CD4-positive, alpha-beta T cell treated with Interleukin-17A for 4 hours (primary cell): ENCODE measurements around the gene PCSK6.
"Not testable (repeated sequence)": the region's sequence is repeated elsewhere in the genome, so short reads cannot be mapped to it uniquely, and the experiment has no call there.

ENCODE experiments used
- DNase-seq: peaks from one replicate; pipeline ENCODE4 v3.0.0-alpha.2; 2020; ENCODE audit warnings: mixed read lengths

PCSK6 gene

DNA sequence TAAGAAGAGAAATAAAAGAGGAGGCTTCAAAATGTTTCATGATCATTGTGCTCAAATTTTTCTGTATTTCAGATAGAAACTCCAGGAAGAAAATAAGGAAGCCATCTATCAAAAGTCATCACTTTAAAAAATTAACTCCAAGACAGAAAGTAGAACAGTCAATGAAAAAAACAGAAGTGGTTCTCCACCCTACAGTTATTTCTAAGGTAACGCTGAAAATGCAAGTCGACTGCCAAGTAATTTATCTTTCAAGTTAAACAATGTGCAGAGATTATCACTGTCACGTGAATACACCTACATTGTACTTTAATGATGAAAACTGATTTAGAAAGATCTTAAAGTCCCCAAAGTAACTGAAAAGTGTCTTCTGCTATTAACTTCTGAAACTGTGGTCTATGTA, 115.9 kb downstream of the PCSK6 start:
- no peak for DNase-seq

DNA sequence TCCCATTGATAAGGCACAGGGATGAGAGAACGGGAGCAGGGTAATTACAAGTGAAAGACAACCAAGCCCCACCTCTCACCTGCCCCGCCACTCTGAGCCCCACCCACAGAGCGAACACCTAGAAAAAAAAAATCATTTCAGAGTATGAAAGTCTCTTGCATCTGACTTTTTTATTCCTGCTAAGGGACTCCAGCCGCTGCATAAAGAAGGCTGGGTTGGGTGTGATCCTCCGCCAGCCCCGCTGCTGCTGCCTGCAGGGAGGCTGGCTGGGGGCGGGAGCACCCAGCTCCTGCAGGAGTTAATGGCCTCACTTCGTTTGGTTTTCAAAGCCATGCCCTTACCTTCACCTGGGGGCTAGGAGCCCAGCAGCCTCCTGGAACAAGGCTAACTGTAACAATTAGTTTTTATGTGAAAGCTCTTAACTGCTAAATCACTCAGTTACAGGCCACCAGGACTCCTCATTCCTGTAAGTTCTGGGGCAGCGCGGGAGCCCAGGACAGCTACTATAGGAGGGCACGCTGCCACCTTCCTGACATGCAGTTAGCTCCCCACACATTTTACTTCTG, 116.5 kb downstream of the PCSK6 start:
- no peak for DNase-seq

DNA sequence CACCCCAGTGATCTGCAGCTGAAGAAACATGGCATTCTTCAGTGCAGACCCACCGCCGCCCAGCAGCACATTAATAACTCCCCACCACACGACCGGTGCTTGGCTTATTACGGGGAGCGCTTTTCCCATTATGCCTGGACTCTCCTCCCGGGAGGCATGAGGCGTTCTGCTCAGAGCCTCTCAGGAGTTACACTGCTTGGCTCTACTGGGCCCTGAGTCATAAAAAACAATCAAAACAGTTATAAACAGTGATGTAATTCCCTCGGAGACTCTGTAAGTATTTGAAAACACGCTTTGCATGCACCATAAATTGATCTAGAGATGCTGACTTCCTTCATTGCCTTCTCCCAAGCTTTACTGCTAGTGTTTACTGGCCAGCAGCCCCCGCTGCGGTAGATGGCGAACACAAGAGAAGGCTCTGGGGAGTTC, 117.3 kb downstream of the PCSK6 start:
- DNase-seq = no peak

DNA sequence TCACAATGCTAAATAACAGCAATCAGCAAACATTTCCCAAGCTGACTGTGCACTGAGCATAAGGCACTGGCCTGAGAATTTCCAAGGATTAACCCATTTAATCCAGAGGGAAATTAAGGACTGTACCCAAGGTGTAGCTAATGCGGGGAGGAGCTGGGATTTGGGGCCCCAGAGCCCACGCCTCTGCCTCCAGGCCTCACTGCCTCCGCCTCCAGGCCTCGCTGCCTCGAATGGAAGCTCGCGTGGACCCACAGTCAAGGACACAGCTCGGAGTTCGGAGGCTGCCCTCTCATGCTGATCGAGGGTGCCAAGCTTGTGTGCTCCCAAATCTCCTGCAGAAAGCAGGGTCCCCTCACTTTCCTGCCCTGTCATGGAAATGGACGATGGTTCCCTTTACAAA, 118.0 kb downstream of the PCSK6 start:
- no peak for DNase-seq

DNA sequence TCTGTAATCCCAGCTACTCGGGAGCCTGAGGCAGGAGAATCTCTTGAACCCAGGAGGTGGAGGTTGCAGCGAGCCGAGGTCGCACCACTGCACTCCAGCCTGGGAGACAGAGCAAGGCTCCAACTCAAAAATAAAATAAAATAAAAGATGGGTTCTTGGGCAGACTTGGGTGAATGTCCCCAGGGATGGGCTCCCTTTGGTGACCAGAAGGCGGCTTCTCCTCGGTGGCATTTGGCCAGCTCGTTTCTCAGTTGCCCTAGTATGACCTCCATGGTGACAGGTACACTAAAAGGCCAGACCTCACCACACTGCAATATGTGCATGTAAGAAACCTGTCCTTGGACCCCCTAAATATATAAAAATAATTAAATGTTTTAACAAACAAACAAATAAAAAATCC, 118.4 kb downstream of the PCSK6 start:
- no peak for DNase-seq

DNA sequence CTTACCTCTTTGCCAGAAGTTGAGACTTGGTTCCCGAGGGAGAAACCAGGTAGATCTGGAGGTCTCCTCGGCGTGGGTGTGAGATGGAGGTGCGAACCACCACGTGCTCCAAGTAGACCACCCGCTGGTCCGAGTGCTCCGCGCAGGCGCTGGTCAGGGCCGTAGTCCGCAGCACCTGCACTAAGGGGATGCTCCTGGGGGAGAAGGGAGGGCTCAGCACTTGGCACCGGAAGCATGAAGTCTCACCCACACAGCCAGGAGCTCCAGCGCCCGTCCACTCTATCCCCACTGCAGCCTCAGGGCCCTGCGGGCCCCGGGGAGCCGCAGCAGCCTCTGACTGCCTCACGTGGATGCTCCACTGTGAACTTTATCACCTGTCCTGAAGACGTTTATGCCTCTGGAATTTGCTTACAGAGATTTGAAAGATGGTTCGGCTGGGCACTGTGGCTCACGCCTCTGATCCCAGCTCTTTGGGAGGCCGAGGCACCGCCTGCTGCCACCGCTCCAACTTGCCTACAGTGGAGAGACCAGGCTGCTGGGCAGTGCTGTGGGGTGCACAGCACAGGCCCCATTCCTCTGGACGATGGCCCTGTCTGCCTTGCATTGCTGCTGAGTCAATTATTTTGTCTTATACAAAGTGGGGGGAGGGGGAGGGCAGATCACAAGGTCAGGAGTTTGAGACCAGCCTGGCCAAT, 119.0 kb downstream of the PCSK6 start:
- DNase-seq = no peak

DNA sequence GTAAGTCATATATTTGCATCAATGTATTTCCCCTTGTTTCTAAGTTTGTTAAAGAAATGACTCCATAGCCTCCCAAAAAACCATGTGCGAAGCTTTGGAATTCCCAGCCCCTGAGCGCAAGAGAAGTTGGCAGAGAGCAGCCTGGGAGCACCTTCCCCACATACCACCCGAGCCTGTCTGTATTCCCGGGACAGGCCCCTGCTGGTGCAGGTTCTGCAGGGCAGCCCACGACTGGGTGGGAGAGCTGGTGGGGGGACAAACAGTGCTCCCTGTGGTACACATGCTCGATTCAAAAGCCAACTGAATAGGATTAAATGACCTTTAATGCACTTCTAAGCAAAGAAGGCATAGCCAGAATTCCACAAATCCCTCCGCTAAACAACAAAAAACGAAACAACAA, 119.8 kb downstream of the PCSK6 start:
- no peak for DNase-seq

DNA sequence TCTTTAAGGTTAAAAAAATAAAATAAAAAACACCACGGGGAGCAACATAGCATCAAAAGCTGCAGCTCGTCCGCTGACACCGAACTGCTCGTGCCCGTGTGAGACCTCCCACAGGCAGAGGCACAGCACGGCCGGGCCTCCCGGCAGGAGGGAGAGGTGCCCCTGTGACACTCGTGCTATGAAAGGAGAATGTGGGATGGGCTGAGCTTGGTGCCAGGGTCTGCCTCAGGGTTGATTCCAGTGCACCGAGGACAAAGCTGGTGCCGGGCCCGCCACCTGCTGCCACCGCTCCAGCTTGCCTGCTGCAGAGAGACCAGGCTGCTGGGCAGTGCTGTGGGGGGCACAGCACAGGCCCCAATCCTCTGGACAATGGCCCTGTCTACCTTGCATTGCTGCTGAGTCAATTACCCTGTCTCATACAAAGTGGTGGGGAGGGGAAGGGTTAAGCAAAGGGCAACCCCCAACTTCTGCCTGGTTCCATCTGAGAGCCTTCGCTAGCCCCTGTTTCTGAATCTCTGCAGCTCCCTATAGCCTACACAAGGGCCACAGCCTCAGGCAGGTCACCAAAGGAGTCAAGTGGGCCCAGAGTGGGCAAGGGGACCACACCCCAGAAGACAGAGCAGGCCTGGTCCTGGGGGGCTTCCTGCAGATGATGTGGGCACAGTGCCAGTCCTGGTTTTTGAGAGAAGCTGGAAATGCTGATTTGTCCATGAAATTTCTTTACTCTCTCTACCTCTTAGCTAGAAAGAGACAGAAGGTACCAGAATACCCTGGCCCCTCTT, 120.5 kb downstream of the PCSK6 start:
- DNase-seq = no peak

DNA sequence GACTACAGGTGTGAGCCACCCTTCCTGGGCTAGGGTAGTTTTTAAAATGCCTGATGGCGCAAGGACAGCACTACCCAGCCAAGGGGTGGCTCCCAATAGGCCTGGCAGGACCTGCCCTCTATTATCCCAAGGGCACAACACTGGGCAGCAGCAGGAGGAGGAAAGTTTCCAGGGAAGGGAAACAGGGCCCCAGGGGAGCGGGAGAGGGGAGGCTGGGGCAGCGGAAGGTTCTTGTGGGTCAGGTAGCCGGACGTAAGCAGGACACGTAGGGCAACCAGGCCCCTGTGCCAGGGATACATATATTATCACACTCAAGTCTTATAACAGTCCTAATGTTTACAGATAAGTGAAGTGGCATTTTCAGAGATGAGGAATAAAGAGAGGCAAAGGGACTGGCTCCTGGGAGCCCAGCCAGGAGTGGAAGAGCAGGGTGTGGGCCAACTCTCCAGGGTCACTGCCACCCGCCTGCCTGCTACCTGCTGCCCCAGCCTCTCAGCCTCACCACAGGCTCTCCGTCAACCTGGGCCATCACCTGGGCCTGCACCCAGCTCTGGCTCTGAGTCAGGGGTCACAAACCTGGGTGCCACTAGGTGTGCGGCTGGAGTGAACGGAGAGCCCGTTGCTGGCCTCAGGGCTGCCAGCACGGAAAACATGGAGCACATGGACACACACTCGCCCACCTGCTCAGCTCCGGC, 121.3 kb downstream of the PCSK6 start:
- no peak for DNase-seq

DNA sequence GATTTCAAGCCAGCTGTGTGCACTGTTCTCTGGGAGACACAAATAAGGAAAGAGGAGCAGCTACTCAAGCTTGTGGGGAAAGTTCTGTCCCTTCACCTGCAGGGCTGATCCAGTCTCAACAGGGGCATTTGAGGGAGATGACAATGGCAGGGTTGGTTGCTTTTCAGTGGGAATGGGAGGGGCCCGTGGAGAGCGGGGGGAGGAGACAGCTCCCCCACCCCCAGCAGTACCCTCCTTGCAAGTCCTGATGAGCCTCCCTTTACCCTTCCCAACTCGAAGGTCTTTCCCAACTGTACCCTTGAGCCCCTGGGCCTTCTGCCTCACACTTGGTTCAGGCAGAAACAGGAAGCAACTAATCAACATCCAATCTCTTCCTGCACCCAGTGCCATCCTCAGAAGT, 122.7 kb downstream of the PCSK6 start:
- no peak for DNase-seq

DNA sequence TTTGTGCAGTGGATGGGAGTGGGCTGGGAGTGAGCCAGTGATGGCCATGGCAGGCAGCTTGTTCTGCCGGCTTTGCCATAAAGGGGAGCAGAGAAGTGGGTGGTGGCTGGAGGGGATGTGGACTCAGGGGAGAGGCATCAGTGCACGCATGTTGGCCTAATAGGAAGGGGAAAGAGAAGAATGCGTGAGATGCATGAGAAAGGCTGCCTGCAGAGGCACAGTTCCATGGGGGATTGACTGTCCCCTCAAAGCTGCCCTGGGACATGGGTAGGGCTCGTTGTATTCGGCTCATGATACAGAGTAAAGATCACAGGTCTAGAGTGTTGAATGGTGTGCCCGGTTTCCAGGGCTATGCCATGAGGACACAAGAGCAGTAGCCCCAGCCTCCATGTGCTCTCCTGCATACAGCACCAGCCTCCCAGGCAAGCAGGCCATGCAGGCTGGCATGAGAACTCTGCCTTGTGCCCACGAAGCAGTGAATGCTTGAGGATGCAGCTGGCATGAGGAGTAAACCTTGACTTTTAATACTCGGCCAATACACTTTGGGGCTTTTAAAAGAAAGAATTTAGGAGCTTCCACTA, 126.4 kb downstream of the PCSK6 start:
- no peak for DNase-seq

DNA sequence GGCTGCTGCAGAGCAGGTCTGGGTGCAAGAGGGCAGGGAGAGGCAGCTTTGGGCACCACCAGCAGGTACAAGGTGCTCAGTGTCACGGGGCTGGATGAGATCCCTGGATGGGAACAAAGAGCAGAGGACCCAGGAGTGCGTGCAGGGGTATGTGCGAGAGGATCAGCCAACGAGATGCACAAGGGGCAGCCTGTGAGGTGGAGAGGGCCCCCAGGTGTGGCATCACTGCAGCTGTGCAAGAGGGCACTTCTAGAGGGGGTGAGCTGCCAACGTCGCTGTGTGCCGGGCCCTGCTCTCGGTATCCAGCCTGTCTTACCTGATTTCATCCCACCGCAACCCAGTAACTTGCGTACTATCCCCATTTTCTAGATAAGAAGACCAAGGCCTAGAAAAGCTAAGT, 127.1 kb downstream of the PCSK6 start:
- DNase-seq = no peak

DNA sequence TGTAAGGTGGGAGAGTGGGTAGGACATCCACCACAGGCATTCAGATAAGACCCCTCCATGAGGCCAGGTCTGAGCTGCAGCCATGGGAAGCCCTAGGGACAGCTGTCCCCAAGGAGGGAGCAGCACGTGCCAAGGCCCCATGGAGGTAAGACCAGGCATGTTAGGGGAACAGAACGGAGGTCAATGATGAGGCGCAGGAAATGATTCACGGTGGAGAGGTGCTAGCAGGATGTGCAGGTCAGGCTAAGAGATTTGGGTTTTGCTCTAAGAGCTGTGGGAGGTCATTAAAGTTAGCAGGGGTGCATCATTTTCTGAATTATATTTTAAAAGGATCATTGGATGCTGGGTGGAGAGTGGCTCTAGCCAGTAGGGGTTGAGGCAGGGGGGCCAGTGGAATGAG, 128.1 kb downstream of the PCSK6 start:
- no peak for DNase-seq

DNA sequence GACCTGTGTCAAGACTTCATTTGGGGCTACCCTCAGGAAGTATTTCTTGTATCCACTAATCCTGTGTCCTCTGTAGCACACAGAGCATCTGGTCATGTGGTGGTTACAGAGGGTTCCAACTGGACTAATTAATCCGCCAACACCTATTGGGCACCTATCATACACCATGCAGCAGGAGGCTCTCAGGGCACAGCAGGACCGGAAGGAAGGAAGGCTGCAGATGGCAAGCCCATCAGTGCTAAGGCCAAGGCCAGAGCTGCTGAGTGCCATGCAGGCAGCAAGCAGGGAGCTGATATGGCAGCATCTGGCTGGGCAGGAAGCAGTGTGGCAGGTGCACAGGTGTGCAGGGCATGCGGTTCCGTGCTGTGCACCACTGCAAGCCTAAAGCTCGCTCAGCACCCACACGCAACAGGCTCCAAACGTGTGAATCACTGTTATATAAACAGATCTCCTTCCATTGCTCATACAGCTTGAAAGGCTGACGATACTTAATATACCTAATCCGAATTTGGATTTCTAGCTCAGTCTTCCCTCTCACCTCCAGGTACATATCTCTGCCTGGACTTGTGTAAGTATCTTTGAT, 130.1 kb downstream of the PCSK6 start:
- DNase-seq = no peak

DNA sequence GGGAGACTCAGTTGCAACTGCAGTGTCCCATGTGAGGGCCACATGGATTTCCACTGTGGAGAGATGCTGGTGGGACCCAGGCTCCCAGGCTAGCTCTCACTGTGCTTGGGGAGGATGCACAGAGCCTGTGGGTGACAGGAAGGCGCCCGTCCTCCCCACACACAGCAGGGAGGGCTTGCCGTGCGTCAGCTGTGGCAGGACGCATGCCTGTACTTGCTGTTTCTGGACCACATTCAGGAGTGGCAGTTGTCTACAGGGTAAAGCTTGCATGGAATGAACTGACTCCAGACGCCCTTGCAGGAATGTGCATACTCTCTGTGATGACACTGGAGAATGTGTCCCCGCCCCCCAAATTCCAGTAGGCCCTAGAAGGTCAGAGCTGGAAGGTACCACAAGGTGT, 130.6 kb downstream of the PCSK6 start:
- no peak for DNase-seq

DNA sequence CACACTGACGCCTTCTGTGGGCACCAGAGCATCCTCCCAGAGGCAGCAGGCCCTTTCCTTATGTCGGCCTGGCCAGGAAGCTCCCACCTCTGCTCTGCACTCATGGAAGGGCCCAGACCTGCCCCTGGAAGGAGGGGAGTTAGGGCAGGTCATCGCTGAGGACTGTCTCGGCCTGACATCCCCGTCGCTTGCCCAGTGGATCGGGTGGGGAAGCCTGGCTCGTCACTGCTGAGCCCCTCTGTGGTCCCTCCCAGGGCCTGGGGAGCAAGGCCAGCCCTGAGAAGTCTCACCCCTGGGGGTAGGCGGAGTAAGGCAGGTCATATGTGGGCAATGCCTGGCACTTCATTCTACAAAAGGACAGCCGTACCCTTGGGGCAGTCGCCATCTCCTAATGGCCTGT, 131.6 kb downstream of the PCSK6 start:
- DNase-seq = no peak

DNA sequence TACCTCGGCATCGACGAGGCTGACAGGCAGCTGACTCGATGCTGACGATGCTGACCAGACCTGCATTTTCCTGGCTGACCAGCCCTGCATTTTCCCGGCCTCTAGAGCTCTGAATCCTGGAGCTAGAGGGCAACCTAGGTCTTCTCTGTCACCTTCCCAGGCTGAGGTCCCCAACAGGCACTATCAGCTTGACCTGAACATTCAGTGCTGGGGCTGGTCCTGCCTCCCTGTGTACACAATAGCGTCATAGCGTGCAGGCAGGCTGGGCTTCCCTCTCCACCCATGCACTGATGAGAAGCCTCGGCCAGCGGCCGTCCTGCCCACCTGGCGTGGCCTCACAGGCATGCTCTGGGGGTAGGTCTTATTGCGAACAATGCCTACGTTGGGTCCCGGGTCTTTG, 132.2 kb downstream of the PCSK6 start:
- no peak for DNase-seq

DNA sequence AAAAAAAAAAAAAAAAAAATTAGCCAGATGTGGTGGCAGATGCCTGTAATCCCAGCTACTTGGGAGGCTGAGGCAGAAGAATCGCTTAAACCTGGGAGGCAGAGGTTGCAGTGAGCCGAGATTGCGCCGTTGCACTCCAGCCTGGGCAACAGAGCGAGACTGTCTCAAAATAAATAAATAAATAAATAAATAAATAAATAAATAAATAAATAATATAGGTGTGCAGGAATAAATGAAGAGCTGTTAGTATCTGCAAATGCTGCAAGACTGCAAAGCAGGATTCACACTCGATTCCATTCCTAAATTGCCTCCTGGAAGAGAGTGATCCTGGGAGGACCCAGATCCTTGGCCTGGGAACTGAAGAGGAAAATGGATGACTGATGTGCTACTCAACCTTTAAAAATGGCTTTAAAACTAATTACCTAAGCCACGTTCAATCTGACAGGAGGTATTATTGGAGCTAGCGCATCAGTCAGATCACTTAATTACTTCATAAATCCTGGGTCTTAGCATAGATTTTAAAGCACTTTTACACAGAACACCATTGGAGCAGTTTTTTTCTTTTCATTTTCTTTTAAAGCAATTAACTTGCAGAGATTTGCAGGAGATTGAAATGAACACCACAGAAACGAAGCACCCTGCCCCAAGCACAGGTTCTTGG, 132.9 kb downstream of the PCSK6 start:
- not testable (repeated sequence) for DNase-seq

DNA sequence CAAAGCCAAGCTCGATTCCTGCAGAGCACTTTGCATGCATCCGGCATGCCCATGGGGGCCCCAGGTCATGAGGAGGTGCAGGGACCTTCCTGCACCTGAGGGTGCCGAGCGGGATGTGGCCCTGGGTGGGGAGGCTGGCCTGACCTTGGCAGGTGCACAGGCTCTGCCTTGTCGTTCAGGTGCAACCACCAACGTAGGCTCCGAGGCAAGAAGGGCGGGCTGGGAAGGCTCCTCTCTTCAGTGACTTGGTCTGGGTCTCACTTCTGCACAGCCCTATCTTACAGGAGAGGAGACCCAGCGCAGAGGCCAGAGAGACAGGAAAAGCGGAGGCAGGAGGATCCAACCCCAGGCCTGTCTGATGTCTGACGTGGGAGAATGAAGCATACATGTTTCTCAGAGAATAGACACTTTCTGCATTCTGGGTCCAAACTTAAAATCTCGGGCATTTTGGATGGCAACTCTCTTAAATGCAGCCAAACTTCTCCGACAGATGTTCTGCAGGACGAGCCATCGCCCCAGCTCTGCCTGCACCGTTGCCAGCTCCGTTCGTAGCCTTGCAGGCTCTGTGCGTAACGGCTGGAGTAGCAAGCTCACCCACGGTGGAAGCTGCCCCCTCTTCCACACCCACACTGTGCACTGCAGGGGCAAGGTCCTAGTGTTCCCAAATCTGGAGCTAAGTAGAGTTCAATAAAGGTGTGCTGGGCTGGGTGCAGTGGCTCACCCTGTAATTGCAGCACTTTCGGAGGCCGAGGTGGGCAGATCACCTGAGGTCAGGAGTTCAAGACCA, 133.6 kb downstream of the PCSK6 start:
- DNase-seq = no peak

DNA sequence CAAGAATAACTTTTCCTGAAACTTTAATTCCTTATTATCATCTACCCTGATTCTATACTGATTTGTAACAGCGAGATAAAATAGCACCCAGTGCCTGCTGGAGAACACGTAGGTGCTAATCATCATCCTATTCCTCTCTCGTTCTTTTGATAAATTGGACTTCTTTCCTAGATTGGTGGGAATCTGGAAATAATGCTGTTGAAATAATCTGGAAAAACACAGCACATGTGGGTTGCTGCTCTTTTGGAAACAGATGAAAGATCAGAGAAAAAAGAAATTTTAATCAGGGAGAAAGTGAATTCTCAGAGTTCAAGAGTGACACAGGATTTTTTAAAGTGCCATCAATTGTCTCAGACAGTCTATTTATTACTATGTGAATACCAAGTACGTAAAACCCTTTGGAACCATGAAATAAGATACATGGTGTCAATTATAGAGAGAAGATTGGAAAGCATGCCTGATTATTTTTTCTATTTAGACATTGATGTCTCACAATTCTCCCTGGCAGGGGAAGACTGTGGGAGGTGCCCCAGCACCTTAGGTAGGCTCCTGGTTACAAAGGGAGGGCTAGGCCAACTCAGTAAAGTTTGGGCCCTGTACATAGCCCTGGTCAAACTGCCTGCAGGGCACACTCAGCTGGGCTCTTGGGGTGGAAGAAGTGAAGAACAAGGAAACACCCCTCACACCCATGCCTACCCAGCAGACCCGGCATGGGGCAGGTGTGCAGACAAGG, 134.4 kb downstream of the PCSK6 start:
- DNase-seq = no peak

DNA sequence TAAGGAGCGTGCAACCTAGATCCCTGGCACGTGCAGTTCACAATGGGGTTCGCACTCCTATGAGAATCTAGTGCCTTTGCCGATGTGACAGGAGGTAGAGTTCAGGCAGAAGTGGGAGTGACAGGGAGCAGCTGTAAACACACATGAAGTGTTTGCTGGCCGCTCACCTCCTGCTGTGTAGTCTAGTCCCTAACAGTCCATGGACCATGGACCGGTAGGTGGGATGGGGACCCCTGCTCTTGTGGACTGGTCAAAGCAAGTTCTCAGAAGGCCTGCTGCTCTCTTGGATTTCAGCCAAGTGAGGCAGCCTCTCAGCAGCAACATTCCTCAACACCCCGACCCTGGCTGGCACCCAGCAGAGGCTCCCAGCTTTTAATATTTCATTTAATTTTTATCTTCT, 136.3 kb downstream of the PCSK6 start:
- no peak for DNase-seq
